ENCODE results near the gene CES4A.

GRCh38 chr16:66948837-66949225, 39.6 kb upstream of the CES4A start:
- TF ChIP-seq CTCF (IDR thresholded peaks at IDR 0.05; ENCODE audit: insufficient read depth, low read depth, low read length) (no peak), EZH2 (IDR thresholded peaks at IDR 0.05; ENCODE audit: insufficient read depth, low read length) (peak; percentile 80)

Measured in astrocyte (in vitro differentiated cells and primary cell).